GM12891 (cell line): ENCODE measurements around the gene ITGBL1.

Experiments
- PAX5 ChIP-seq: IDR thresholded peaks from 2 replicates; pipeline ENCODE4 v1.6.1; 2011; ENCODE audit warnings: low read length, moderate library complexity, mild to moderate bottlenecking; ENCODE audit not compliant: insufficient read depth, severe bottlenecking
- POLR2A ChIP-seq: IDR thresholded peaks from 2 replicates; pipeline ENCODE4 v1.6.1; 2011; ENCODE audit warnings: low read depth, low read length, control low read depth
- POLR2AphosphoS5 ChIP-seq: IDR thresholded peaks from 2 replicates; pipeline ENCODE4 v1.6.1; 2011; ENCODE audit warnings: low read depth, low read length, control low read depth
- SPI1 ChIP-seq: IDR thresholded peaks from 2 replicates; pipeline ENCODE4 v1.6.1; 2011; ENCODE audit warnings: low read depth, low read length, control low read depth
- TAF1 ChIP-seq: IDR thresholded peaks from 2 replicates; pipeline ENCODE4 v1.6.1; 2011; ENCODE audit warnings: low read depth, low read length, control low read depth

DNA sequence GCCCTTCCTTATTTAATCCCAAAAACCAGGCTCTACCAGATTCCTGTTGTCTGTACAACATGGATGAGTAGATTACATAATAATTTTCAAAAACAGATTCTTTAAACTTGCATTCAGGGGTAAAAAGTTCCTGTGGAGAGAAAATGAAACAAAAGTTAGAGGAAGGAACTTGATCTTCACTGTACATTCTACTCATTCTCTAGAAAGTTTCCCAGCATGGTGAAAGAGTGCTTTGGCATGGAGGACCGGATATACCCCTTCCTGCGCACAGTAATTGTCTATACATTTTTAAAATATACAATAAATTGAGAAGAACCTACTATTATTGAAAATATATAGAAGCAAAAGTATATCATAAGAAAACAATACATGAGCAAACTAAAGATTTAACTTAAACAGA is 274.2 kb downstream of the ITGBL1 start:
- TF ChIP-seq POLR2A (no peak), POLR2AphosphoS5 (no peak), TAF1 (no peak), SPI1 (no peak), PAX5 (no peak)
